Measurements from ENCODE around the gene ERP27. TPM values are rescaled to one million over a fixed set of nuclear protein-coding genes. Genes with fewer than 3 reads are reported as not detected.
A peak's percentile ranks its signal among the peaks of the same experiment; 100 is the strongest.

Gene ERP27
- total RNA-seq, 1 donor: 1.3 TPM

DNA sequence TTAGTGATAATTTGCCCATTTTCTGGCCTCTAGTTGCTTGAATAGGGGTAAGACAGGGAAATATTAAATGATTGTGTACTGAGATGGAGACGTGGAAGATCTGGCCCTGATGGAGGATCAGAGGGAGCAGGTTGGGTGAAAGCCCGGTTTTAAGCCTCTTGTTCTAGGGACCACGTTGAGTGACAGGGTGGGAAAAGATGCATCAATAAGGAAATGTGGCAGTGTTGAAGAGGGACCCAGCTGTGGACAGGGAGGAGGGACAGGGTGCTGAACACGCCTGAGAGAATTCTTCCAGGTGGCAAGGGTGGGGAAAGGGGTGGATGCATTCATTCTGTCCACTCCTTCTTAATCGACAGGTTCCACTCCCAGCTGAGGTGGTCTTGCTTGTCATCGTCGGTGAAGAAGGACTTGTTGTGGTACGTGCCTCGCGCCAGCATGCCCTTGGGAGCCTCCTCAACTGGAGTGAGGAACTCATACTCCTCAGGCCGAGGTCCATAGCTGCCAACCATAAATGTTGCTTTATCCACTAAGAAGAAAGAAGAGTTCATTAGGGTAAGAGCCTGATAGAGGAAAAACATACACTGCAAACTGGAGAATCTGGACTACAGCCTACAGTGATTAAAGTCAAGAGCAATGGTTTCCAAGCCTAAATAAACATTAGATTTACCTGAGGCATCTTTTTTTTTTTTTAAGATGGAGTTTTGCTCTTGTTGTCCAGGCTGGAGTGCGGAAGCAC, 4.0 kb upstream of the ERP27 start:
- DNase-seq (ENCODE audit: low read depth in 2 of 3, low spot score in 2 of 3): no peak

- no peak for DNase-seq (ENCODE audit: low read depth in 2 of 3, low spot score in 2 of 3)
Observed at GRCh38 chr12:14941369-14941768, 3.0 kb upstream of the ERP27 start.

GRCh38 chr12:14937689-14938088, 648 bp downstream of the ERP27 start:
- DNase-seq (ENCODE audit: low read depth in 2 of 3, low spot score in 2 of 3): peak in 1 of 3 donors; percentile 42

GRCh38 chr12:14937014-14937413, 1.3 kb downstream of the ERP27 start:
- DNase-seq (ENCODE audit: low read depth in 2 of 3, low spot score in 2 of 3): no peak

DNA sequence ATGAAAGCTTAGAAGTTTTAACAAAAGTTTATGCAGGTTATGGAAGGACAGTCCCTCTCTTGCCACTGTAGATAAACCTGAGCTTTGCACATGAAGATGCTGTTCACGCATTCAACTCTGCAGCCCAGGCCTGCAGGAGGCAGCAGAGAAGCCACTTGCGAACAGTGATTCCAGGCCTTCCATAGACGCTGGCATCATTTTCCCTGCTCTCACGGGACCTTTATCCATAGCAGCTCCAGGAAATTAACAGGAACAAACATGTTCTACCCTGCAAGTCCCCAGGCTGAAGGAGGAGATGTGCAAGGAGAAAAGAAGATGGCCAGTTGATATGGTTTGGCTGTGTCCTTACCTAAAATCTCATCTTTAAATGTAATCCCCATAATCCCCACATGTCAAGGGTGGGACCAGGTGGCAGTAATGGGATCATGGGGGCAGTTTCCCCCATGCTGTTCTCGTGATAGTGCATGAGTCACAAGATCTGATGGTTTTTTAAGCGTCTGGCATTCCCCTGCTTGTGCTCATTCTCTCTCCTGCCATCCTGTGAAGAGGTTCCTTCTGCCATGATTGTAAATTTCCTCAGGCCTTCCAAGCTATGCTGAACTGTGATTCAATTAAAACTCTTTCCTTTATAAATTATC, 2.0 kb downstream of the ERP27 start:
- DNase-seq (ENCODE audit: low read depth in 2 of 3, low spot score in 2 of 3): no peak

GRCh38 chr12:14935031-14935430, 3.3 kb downstream of the ERP27 start:
- DNase-seq (ENCODE audit: low read depth in 2 of 3, low spot score in 2 of 3): no peak

DNA sequence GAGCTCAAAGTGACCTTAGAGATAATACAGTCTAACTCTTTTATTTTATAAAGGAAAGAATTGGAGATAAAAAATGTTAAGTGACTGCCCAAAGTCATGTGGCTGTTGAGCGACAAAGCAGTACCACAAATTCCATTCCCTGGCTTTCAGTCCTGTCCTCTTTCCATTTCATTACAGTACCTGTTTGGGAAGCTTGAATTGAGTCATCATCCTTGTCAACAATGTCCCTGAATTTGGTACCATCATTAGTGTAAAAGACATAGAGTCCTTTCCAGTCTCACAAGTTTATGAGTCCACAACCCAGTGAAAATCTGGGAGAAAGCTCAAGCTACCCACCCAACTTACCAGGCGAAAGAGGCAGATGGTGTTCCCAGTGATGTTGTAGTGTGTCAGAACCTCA, 3.8 kb downstream of the ERP27 start:
- DNase-seq (ENCODE audit: low read depth in 2 of 3, low spot score in 2 of 3): no peak

GRCh38 chr12:14931791-14932560, 6.4 kb downstream of the ERP27 start:
- no peak for DNase-seq (ENCODE audit: low read depth in 2 of 3, low spot score in 2 of 3)

- no peak for DNase-seq (ENCODE audit: low read depth in 2 of 3, low spot score in 2 of 3)
Observed at GRCh38 chr12:14931359-14931758, 7.0 kb downstream of the ERP27 start.

- no peak for DNase-seq (ENCODE audit: low read depth in 2 of 3, low spot score in 2 of 3)
Observed at GRCh38 chr12:14930299-14930698, 8.0 kb downstream of the ERP27 start.

DNA sequence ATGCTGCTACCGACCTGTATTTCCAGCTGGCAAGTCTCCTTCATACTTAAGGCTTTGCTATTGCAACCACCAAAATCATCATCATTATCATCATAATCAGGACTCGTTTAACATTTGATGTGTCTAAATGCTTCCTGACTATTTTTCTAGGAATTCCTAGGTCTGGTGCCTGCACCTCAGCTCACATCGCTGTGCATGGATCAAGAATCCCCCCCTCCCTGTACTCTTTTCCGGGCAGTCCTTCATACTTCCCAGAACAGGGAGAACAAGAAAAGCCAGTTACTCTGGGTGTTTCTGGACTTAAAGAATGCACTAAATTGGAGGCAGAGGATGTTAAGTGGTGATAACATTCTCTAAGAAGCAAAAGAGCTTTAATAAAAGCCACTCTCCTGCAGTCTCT, 9.4 kb downstream of the ERP27 start:
- no peak for DNase-seq (ENCODE audit: low read depth in 2 of 3, low spot score in 2 of 3)

- no peak for DNase-seq (ENCODE audit: low read depth in 2 of 3, low spot score in 2 of 3)
Observed at GRCh38 chr12:14927267-14927666, 11.1 kb downstream of the ERP27 start.

- DNase-seq (ENCODE audit: low read depth in 2 of 3, low spot score in 2 of 3): no peak
Observed at GRCh38 chr12:14924541-14924940, 13.8 kb downstream of the ERP27 start.

GRCh38 chr12:14923944-14924343, 14.4 kb downstream of the ERP27 start:
- no peak for DNase-seq (ENCODE audit: low read depth in 2 of 3, low spot score in 2 of 3)

DNA sequence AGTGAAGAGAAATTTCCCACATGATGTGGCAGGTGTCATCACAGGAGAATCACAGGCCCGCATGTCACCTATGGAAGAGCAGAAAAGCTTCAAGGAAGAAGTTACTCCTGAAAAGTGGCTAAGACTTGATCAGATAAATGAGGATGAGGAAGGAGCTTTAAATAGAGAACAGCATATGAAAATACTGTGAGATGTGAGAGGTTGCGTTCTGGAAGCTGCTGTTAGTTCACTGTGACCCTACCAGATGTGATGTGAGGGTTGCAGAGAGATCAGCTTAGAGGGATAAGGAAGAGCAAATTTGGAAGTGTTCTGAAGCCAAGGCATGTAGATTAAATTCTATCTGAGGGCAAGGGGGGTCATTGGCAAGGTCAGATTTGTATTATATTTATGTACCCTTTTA, 17.1 kb downstream of the ERP27 start:
- DNase-seq (ENCODE audit: low read depth in 2 of 3, low spot score in 2 of 3): no peak

DNA sequence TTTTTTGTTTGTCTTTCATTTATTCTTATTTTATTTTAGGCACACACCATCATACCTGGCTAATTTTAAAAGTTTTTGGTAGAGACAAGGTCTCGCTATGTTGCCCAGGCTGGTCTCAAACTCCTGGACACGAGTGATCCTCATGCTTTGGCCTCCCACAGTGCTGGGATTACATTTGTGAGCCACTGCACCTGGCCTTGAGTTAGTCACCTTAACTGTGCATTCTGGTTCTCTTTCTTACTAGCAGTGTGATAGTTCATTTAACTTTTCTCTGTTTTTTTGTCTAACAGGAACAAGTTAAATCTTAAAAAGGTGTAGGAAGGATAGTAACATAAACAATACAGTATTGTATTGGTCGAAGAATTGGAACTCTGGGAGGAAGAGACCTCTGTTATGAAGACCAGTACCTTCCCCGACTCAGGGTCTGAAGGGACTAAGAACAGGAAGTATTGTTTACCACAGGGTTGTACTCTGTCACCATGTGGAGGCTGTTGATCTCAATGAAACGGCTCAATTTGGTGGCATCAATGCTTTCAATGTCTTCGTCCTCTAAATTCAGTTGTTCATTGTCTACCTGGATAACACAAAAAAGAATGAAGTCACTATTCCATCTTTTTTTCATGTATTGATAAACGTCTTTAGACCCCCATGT, 17.7 kb downstream of the ERP27 start:
- no peak for DNase-seq (ENCODE audit: low read depth in 2 of 3, low spot score in 2 of 3)

DNA sequence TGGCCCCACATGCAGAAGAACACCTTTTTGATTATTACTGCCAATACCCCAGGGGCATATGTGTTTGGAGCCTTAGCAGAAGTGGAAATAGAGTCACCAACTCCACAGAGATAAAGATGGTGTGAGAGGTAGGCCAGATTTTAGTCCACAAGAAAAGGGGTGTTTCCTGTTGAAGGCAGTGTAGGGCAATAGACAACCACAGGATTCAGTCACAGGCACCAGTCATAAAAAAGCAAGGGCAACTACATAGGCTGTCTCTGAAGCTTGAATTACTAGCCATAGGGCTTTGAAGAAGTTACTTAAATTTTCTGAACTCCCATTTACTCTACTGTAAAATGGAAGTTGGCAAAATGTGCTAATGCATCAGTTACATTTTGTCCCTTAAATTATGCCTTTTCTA, 18.9 kb downstream of the ERP27 start:
- no peak for DNase-seq (ENCODE audit: low read depth in 2 of 3, low spot score in 2 of 3)

GRCh38 chr12:14915736-14916135, 22.6 kb downstream of the ERP27 start:
- no peak for DNase-seq (ENCODE audit: low read depth in 2 of 3, low spot score in 2 of 3)

- no peak for DNase-seq (ENCODE audit: low read depth in 2 of 3, low spot score in 2 of 3)
Observed at GRCh38 chr12:14913381-14913781, 25.0 kb downstream of the ERP27 start.

- no peak for DNase-seq (ENCODE audit: low read depth in 2 of 3, low spot score in 2 of 3)
Observed at GRCh38 chr12:14911131-14911530, 27.2 kb downstream of the ERP27 start.
